A172 (cell line): Measurements from ENCODE around the gene CIAO1. TPM values are rescaled to one million over a fixed set of nuclear protein-coding genes. Genes with fewer than 3 reads are reported as not detected.
"Not testable (repeated sequence)": the region's sequence is repeated elsewhere in the genome, so short reads cannot be mapped to it uniquely, and the experiment has no call there.

Experiments used
- DNase-seq: peaks from one replicate; pipeline ENCODE4 v3.0.0-alpha.2; 2015; ENCODE audit warnings: low spot score
- total RNA-seq: library from RNA; depleted of rRNA; stranded (reverse); fragments of >200 nt; shearing (Covaris generic); gene quantifications from 2 replicates; pipeline ENCODE4 v1.2.3, GENCODE V29; 2014

Gene CIAO1
- total RNA-seq, 1 experiment from 2014 or later: 119 TPM

- DNase-seq: no peak
These were observed 10.9 kb downstream of the CIAO1 start for GRCh38 chr2:96276787-96277499.

GRCh38 chr2:96287273-96287856 is 21.3 kb downstream of the CIAO1 start:
- no peak for DNase-seq

GRCh38 chr2:96291751-96292150 is 25.7 kb downstream of the CIAO1 start:
- DNase-seq: no peak

GRCh38 chr2:96294271-96294670 is 28.2 kb downstream of the CIAO1 start:
- not testable (repeated sequence) for DNase-seq

- DNase-seq: no peak
These were observed 30.9 kb downstream of the CIAO1 start for GRCh38 chr2:96296925-96297324.

GRCh38 chr2:96301865-96302264 is 35.8 kb downstream of the CIAO1 start:
- no peak for DNase-seq

GRCh38 chr2:96304606-96305005 is 38.6 kb downstream of the CIAO1 start:
- no peak for DNase-seq

- DNase-seq: peak; percentile 82
These were observed 39.3 kb downstream of the CIAO1 start, which contains the start of gene SNRNP200 for GRCh38 chr2:96305091-96305978. Gene SNRNP200 (minus strand): TSS chr2:96305546. CDS start chr2:96305437, 109 bp downstream.

- no peak for DNase-seq
These were observed 39.9 kb downstream of the CIAO1 start for GRCh38 chr2:96305979-96306308.

GRCh38 chr2:96306370-96306769 is 40.3 kb downstream of the CIAO1 start:
- no peak for DNase-seq

- DNase-seq: no peak
These were observed 42.2 kb downstream of the CIAO1 start for GRCh38 chr2:96308248-96308647.

GRCh38 chr2:96315005-96315399 is 49.0 kb downstream of the CIAO1 start:
- DNase-seq: no peak

- peak; percentile 88 for DNase-seq
These were observed 49.5 kb downstream of the CIAO1 start for GRCh38 chr2:96315400-96316071.

GRCh38 chr2:96316999-96317398 is 51.0 kb downstream of the CIAO1 start:
- no peak for DNase-seq

- no peak for DNase-seq
These were observed 51.6 kb downstream of the CIAO1 start for GRCh38 chr2:96317584-96317997.

GRCh38 chr2:96318723-96319122 is 52.7 kb downstream of the CIAO1 start:
- DNase-seq: no peak

- no peak for DNase-seq
These were observed 53.4 kb downstream of the CIAO1 start for GRCh38 chr2:96319396-96319795.

- DNase-seq: no peak
These were observed 54.3 kb downstream of the CIAO1 start for GRCh38 chr2:96320326-96320725.

GRCh38 chr2:96320728-96321622 is 55.0 kb downstream of the CIAO1 start:
- DNase-seq: peak; percentile 23
